K562 (cell line): Measurements from ENCODE around the gene C2orf76. TPM values are rescaled to one million over a fixed set of nuclear protein-coding genes. Genes with fewer than 3 reads are reported as not detected.

Source experiments
- DDX20 ChIP-seq: fragments of 450-650 bp; IDR thresholded peaks from 2 replicates; pipeline ENCODE4 v1.6.1; 2016; ENCODE audit warnings: missing genetic modification characterization, low read depth, mild to moderate bottlenecking, missing compliant biosample characterization, moderate library complexity
- DPF2 ChIP-seq: fragments of 450-650 bp; IDR thresholded peaks from 2 replicates; pipeline ENCODE4 v1.6.1; 2016
- E2F6 ChIP-seq, 2 experiments: IDR thresholded peaks; 2 replicates each; pipeline ENCODE4 v1.6.1; 2011; ENCODE audit warnings: borderline replicate concordance in 1 of 2, control low read depth in 1 of 2, low read depth in 1 of 2, low read length in 1 of 2, mild to moderate bottlenecking in 1 of 2, mixed read lengths in 1 of 2, moderate library complexity in 1 of 2; ENCODE audit not compliant: insufficient read depth in 1 of 2, insufficient read length in 1 of 2, poor library complexity in 1 of 2, severe bottlenecking in 1 of 2; ENCODE audit errors: extremely low read depth in 1 of 2
- ETS1 ChIP-seq: conservative IDR thresholded peaks from 2 replicates; pipeline ENCODE4 v1.6.1; 2011; ENCODE audit warnings: low read depth, mild to moderate bottlenecking, low read length; ENCODE audit not compliant: control insufficient read depth
- ETV5 ChIP-seq: sonication (generic); formaldehyde crosslinking; IDR thresholded peaks from 2 replicates; pipeline ENCODE4 v1.4.0; 2020; ENCODE audit warnings: low read depth, mild to moderate bottlenecking, missing genetic modification reagents
- FOXP1 ChIP-seq: sonication (generic); formaldehyde crosslinking; IDR thresholded peaks from 2 replicates; pipeline ENCODE4 v1.8.0; 2022; ENCODE audit warnings: mild to moderate bottlenecking, missing genetic modification reagents
- HCFC1 ChIP-seq: IDR thresholded peaks from 2 replicates; pipeline ENCODE4 v1.6.1; 2012; ENCODE audit warnings: low read depth, low read length, improper control_type of control experiment
- HDAC1 ChIP-seq, 2 experiments: fragments of 450-650 bp; IDR thresholded peaks; 2 replicates each; pipeline ENCODE4 v1.6.1; 2016 to 2017; ENCODE audit warnings: inconsistent platforms in 1 of 2, mild to moderate bottlenecking in 1 of 2, moderate library complexity in 1 of 2
- HMBOX1 ChIP-seq: sonication (generic); IDR thresholded peaks from 2 replicates; pipeline ENCODE4 v1.6.1; 2016
- HOMEZ ChIP-seq: fragments of 250-450 bp; sonication (Bioruptor Pico); IDR thresholded peaks from 2 replicates; pipeline ENCODE4 v1.4.0; 2020; ENCODE audit warnings: mild to moderate bottlenecking, moderate library complexity
- KLF16 ChIP-seq: IDR thresholded peaks from 2 replicates; pipeline ENCODE4 v1.6.1; 2016; ENCODE audit warnings: antibody characterized with exemption
- MEF2D ChIP-seq: conservative IDR thresholded peaks from 2 replicates; pipeline ENCODE4 v1.6.1; 2016; ENCODE audit warnings: low read depth, missing genetic modification characterization, missing compliant biosample characterization
- NBN ChIP-seq: fragments of 450-650 bp; IDR thresholded peaks from 2 replicates; pipeline ENCODE4 v1.6.1; 2016; ENCODE audit warnings: low read depth, mild to moderate bottlenecking
- RAD21 ChIP-seq, 2 experiments: fragments of 250-450 bp in 1 of 2; fragments of 450-650 bp in 1 of 2; sonication (Bioruptor Pico) in 1 of 2; formaldehyde crosslinking in 1 of 2; IDR thresholded peaks in 1 of 2; conservative IDR thresholded peaks in 1 of 2; 2 replicates each; pipeline versions ENCODE4 v1.4.0 to v1.8.0; 2020 to 2022; ENCODE audit warnings: mild to moderate bottlenecking in 2 of 2, moderate library complexity in 1 of 2
- SIN3B ChIP-seq: fragments of 450-650 bp; IDR thresholded peaks from 2 replicates; pipeline ENCODE4 v1.6.1; 2017; ENCODE audit warnings: low read depth, mild to moderate bottlenecking, moderate library complexity
- SRF ChIP-seq, 2 experiments: fragments of 250-450, 450-650 bp in 1 of 2; sonication (Bioruptor Pico) in 1 of 2; sonication (generic) in 1 of 2; formaldehyde crosslinking; IDR thresholded peaks; 2 replicates each; pipeline versions ENCODE4 v1.5.0 to v1.5.1; 2020 to 2022; ENCODE audit warnings: mild to moderate bottlenecking in 1 of 2, missing genetic modification reagents in 1 of 2
- ZFP91 ChIP-seq: sonication (generic); formaldehyde crosslinking; IDR thresholded peaks from 2 replicates; pipeline ENCODE4 v1.8.0; 2022; ENCODE audit warnings: mild to moderate bottlenecking, missing genetic modification reagents
- ZKSCAN3 ChIP-seq: fragments of 250-450 bp; sonication (Bioruptor Pico); IDR thresholded peaks from 2 replicates; pipeline ENCODE4 v1.4.0; 2020
- ZNF696 ChIP-seq: fragments of 250-450 bp; sonication (Bioruptor Pico); conservative IDR thresholded peaks from 2 replicates; pipeline ENCODE4 v1.4.0; 2020; ENCODE audit warnings: mild to moderate bottlenecking, moderate library complexity
- polyA plus RNA-seq, 8 experiments: library from polyadenylated mRNA; depleted of rRNA in 4 of 8; stranded (reverse) in 5 of 8; unstranded in 3 of 8; fragments of >200 nt; fragmentation: Nextera tagmentation in 2 of 8; fragmentation: Illumina TruSeq in 1 of 8; extraction: Ambion mirVana in 2 of 8; extraction: Trizol in 1 of 8; gene quantifications; 2 replicates each; pipeline versions ENCODE4 v1.2.1 to v1.2.3, GENCODE V29; 2011 to 2014; ENCODE audit warnings: inconsistent platforms in 1 of 8, missing spikeins in 1 of 8
- total RNA-seq, 7 experiments: library from RNA; depleted of rRNA in 6 of 7; stranded (reverse); fragments of >200 nt in 6 of 7; fragmentation: Illumina TruSeq in 2 of 7; extraction: Trizol in 2 of 7; gene quantifications; 2 replicates each; pipeline versions ENCODE4 v1.2.1 to v1.2.3, GENCODE V29; 2011 to 2021; ENCODE audit warnings: low replicate concordance in 1 of 7

C2orf76 gene
- total and polyA plus RNA-seq, 9 of the 15 experiments (the other 6 are each of a cell fraction or from before 2014, with no cell fraction given): 4.8 to 26.2 (median 14.5) TPM

- TF ChIP-seq E2F6 (IDR thresholded peaks at IDR 0.05; ENCODE audit: borderline replicate concordance in 1 of 2, extremely low read depth in 1 of 2, insufficient read depth in 1 of 2, insufficient read length in 1 of 2, low read depth in 1 of 2, low read length in 1 of 2, poor library complexity in 1 of 2, severe bottlenecking in 1 of 2) (no peak), DDX20 (0 out of 2 replicates have a peak, but pooled peaks have one; percentile 30), SIN3B (no peak), KLF16 (no peak), ZNF696 (CRISPR knock-in tag) (no peak), RAD21 (CRISPR knock-in tag; conservative IDR thresholded peaks at IDR 0.05 in 1 of 2, IDR thresholded peaks at IDR 0.05 in 1 of 2) (no peak), HOMEZ (CRISPR knock-in tag) (no peak), SRF (CRISPR knock-in tag; IDR thresholded peaks at IDR 0.05) (no peak), NBN (no peak), ZFP91 (no peak), DPF2 (0 out of 2 replicates have a peak, but pooled peaks have one; percentile 31), ETS1 (no peak), ETV5 (CRISPR knock-in tag) (0 out of 2 replicates have a peak, but pooled peaks have one; percentile 22), ZKSCAN3 (no peak), HCFC1 (no peak), HDAC1 (IDR thresholded peaks at IDR 0.05) (no peak), HMBOX1 (peak; percentile 95), FOXP1 (CRISPR knock-in tag) (no peak), MEF2D (no peak)
Measured at GRCh38 chr2:119389615-119390306, 23.1 kb upstream of the C2orf76 start (continued).
